Mesenchymal stem cell (in vitro differentiated cells and primary cell): ENCODE data around the gene ACVR1.
A peak's percentile ranks its signal among the peaks of the same experiment; 100 is the strongest.

ENCODE experiments used
- DNase-seq: peaks from one replicate; pipeline ENCODE4 v3.0.0-alpha.2; 2013
- H2AFZ ChIP-seq: one replicate; pipeline ENCODE4 v1.6.1; 2013; ENCODE audit warnings: low read depth, mild to moderate bottlenecking, control low read depth, inconsistent platforms, low read length, moderate library complexity
- H2AK5ac ChIP-seq: 2 replicates; pipeline ENCODE4 v1.6.1; 2013; ENCODE audit warnings: low read length, moderate library complexity, mild to moderate bottlenecking, inconsistent platforms; ENCODE audit not compliant: severe bottlenecking
- H2BK120ac ChIP-seq: one replicate; pipeline ENCODE4 v1.6.1; 2013; ENCODE audit warnings: low read depth, mild to moderate bottlenecking, inconsistent platforms, low read length, moderate library complexity
- H2BK12ac ChIP-seq, 2 experiments: one replicate each; pipeline ENCODE4 v1.6.1; 2013; ENCODE audit warnings: inconsistent platforms in 2 of 2, low read length in 2 of 2, mild to moderate bottlenecking in 2 of 2, moderate library complexity in 2 of 2, control low read depth in 1 of 2
- H2BK15ac ChIP-seq: one replicate; pipeline ENCODE4 v1.6.1; 2013; ENCODE audit warnings: mild to moderate bottlenecking, low read depth, inconsistent platforms; ENCODE audit not compliant: poor library complexity, severe bottlenecking
- H2BK5ac ChIP-seq: 2 replicates; pipeline ENCODE4 v1.6.1; 2013; ENCODE audit warnings: low read depth, mild to moderate bottlenecking, low read length, control low read depth, inconsistent platforms; ENCODE audit not compliant: poor library complexity, severe bottlenecking
- H3K14ac ChIP-seq, 2 experiments: one replicate each; pipeline ENCODE4 v1.6.1; 2013; ENCODE audit warnings: inconsistent platforms in 2 of 2, low read length in 2 of 2, control low read depth in 1 of 2, mild to moderate bottlenecking in 1 of 2, moderate library complexity in 1 of 2
- H3K18ac ChIP-seq, 2 experiments: one replicate each; pipeline ENCODE4 v1.6.1; 2013; ENCODE audit warnings: inconsistent platforms in 2 of 2, low read length in 2 of 2, control low read depth in 1 of 2, low read depth in 1 of 2, mild to moderate bottlenecking in 1 of 2
- H3K23ac ChIP-seq, 2 experiments: one replicate each; pipeline ENCODE4 v1.6.1; 2013; ENCODE audit warnings: inconsistent platforms in 2 of 2, low read length in 2 of 2, mild to moderate bottlenecking in 2 of 2, moderate library complexity in 2 of 2, control low read depth in 1 of 2
- H3K27ac ChIP-seq: 2 replicates; pipeline ENCODE4 v1.5.1; 2013; ENCODE audit warnings: mild to moderate bottlenecking, moderate library complexity, low read length, control low read depth, inconsistent platforms; ENCODE audit not compliant: poor library complexity, severe bottlenecking
- H3K27me3 ChIP-seq, 2 experiments: 2 replicates each; pipeline versions ENCODE4 v1.6.1 to v1.7.0; 2013; ENCODE audit warnings: low read length in 2 of 2, mild to moderate bottlenecking in 2 of 2, moderate library complexity in 2 of 2, control low read depth in 1 of 2, inconsistent platforms in 1 of 2; ENCODE audit not compliant: control insufficient read depth in 1 of 2, insufficient read depth in 1 of 2
- H3K36me3 ChIP-seq, 2 experiments: 2 replicates each; pipeline versions ENCODE4 v1.6.1 to v1.7.0; 2013; ENCODE audit warnings: low read length in 2 of 2, control low read depth in 1 of 2, inconsistent platforms in 1 of 2, low read depth in 1 of 2, mild to moderate bottlenecking in 1 of 2; ENCODE audit not compliant: insufficient read depth in 2 of 2, control insufficient read depth in 1 of 2
- H3K4ac ChIP-seq, 2 experiments: one replicate each; pipeline ENCODE4 v1.6.1; 2013; ENCODE audit warnings: inconsistent platforms in 2 of 2, low read length in 2 of 2, mild to moderate bottlenecking in 2 of 2, moderate library complexity in 2 of 2, control low read depth in 1 of 2, low read depth in 1 of 2
- H3K4me1 ChIP-seq: 2 replicates; pipeline ENCODE4 v1.6.1; 2013; ENCODE audit warnings: low read depth, low read length, control low read depth; ENCODE audit not compliant: control insufficient read depth, insufficient read depth
- H3K4me2 ChIP-seq: 2 replicates; pipeline ENCODE4 v1.6.1; 2013; ENCODE audit warnings: low read length, mild to moderate bottlenecking, inconsistent platforms; ENCODE audit not compliant: poor library complexity, severe bottlenecking
- H3K4me3 ChIP-seq, 2 experiments: 2 replicates each; pipeline versions ENCODE4 v1.5.1 to v1.7.0; 2013; ENCODE audit warnings: low read length in 2 of 2, mild to moderate bottlenecking in 2 of 2, control low read depth in 1 of 2, low read depth in 1 of 2; ENCODE audit not compliant: insufficient read depth in 1 of 2
- H3K79me1 ChIP-seq: replicated peaks from 2 replicates; pipeline ENCODE4 v1.6.1; 2013; ENCODE audit warnings: mild to moderate bottlenecking, control low read depth, low read length, inconsistent platforms; ENCODE audit not compliant: poor library complexity, severe bottlenecking
- H3K9ac ChIP-seq: 2 replicates; pipeline ENCODE4 v1.7.0; 2013; ENCODE audit warnings: mild to moderate bottlenecking, low read length, moderate library complexity
- H3K9me3 ChIP-seq: 2 replicates; pipeline ENCODE4 v1.7.0; 2013; ENCODE audit warnings: mild to moderate bottlenecking, low read length; ENCODE audit not compliant: control insufficient read depth
- H4K8ac ChIP-seq: one replicate; pipeline ENCODE4 v1.6.1; 2013; ENCODE audit warnings: inconsistent platforms, mild to moderate bottlenecking, low read length, moderate library complexity
- H4K91ac ChIP-seq: one replicate; pipeline ENCODE4 v1.6.1; 2013; ENCODE audit warnings: mild to moderate bottlenecking, low read length, inconsistent platforms
- WGBS: methylation state at CpG from one replicate; pipeline ENCODE4 v1.1.7; 2013; ENCODE audit warnings: mixed read lengths; 5-methylcytosine and 5-hydroxymethylcytosine counted together

The ACVR1 gene

GRCh38 chr2:157867703-157868102 lies 8.4 kb downstream of the ACVR1 start:
- Histone ChIP-seq H3K4me3 (no peak overlapping the region), H3K79me1 (peaks cover 18% of the 10 kb centered on the region), H3K36me3 (no peaks in the 10 kb centered on the region), H3K4me2 (no peak overlapping the region), H3K9ac (no peak overlapping the region), H2BK15ac (no peak overlapping the region), H2BK12ac (no peak overlapping the region), H2BK5ac (no peak overlapping the region), H3K18ac (no peak overlapping the region), H3K14ac (no peak overlapping the region), H4K91ac (no peak overlapping the region), H3K27me3 (no peaks in the 10 kb centered on the region), H3K4me1 (peaks cover 1% of the 10 kb centered on the region), H3K4ac (no peak overlapping the region), H2AFZ (no peak overlapping the region), H2BK120ac (no peak overlapping the region), H4K8ac (no peak overlapping the region), H3K23ac (no peak overlapping the region), H3K27ac (no peak overlapping the region), H3K9me3 (no peaks in the 10 kb centered on the region), H2AK5ac (no peak overlapping the region)
- DNase-seq: no peak

- no peak overlapping the region for H2BK15ac ChIP-seq
- peak overlapping the region; percentile 53 for H2AK5ac ChIP-seq
- H3K4ac ChIP-seq: no peak overlapping the region
Observed at GRCh38 chr2:157866666-157867642, 9.2 kb downstream of the ACVR1 start.

GRCh38 chr2:157866202-157866601 lies 9.9 kb downstream of the ACVR1 start:
- Histone ChIP-seq H2BK5ac (no peak overlapping the region), H2BK12ac (no peak overlapping the region), H3K9me3 (no peaks in the 10 kb centered on the region), H3K18ac (no peak overlapping the region), H3K27ac (no peak overlapping the region), H3K79me1 (peaks cover 15% of the 10 kb centered on the region), H2BK15ac (no peak overlapping the region), H3K14ac (no peak overlapping the region), H3K4ac (no peak overlapping the region), H3K9ac (no peak overlapping the region), H3K4me2 (peak overlapping the region; percentile 28), H3K36me3 (no peaks in the 10 kb centered on the region), H3K4me1 (peaks cover 1% of the 10 kb centered on the region), H3K23ac (no peak overlapping the region), H4K8ac (no peak overlapping the region), H3K4me3 (no peak overlapping the region), H2AK5ac (no peak overlapping the region), H2BK120ac (no peak overlapping the region), H2AFZ (no peak overlapping the region), H4K91ac (no peak overlapping the region), H3K27me3 (no peaks in the 10 kb centered on the region)
- WGBS: 83% methylated on average over 3 of the region's 3 CpGs
- no peak for DNase-seq

More at GRCh38 chr2:157866666-157867642, 9.2 kb downstream of the ACVR1 start:
- H2AFZ ChIP-seq: no peak overlapping the region
- no peak overlapping the region for H3K4me3 ChIP-seq
- H3K9ac ChIP-seq: no peak overlapping the region
- H3K79me1 ChIP-seq: peaks cover 18% of the 10 kb centered on the region
- peaks cover 1% of the 10 kb centered on the region for H3K4me1 ChIP-seq
- no peak overlapping the region for H2BK12ac ChIP-seq
- no peak overlapping the region for H2BK5ac ChIP-seq
- no peak overlapping the region for H2BK120ac ChIP-seq
- H3K4me2 ChIP-seq: no peak overlapping the region
- H3K27ac ChIP-seq: no peak overlapping the region
- H3K18ac ChIP-seq: no peak overlapping the region
- no peak overlapping the region for H3K23ac ChIP-seq
- no peak overlapping the region for H3K14ac ChIP-seq
- no peaks in the 10 kb centered on the region for H3K36me3 ChIP-seq
- DNase-seq: no peak
- H3K9me3 ChIP-seq: no peaks in the 10 kb centered on the region
- 88% methylated on average over 3 of the region's 4 CpGs for WGBS
- H4K91ac ChIP-seq: no peak overlapping the region
- H4K8ac ChIP-seq: no peak overlapping the region
- no peaks in the 10 kb centered on the region for H3K27me3 ChIP-seq

- no peak overlapping the region for H2AK5ac ChIP-seq
- H2BK5ac ChIP-seq: no peak overlapping the region
- no peak overlapping the region for H3K14ac ChIP-seq
- no peaks in the 10 kb centered on the region for H3K27me3 ChIP-seq
- no peak overlapping the region for H3K4ac ChIP-seq
- no peak overlapping the region for H2BK12ac ChIP-seq
- no peak overlapping the region for H3K18ac ChIP-seq
- H2BK15ac ChIP-seq: no peak overlapping the region
- WGBS: 100% methylated on average over 2 of the region's 2 CpGs
- peaks cover 3% of the 10 kb centered on the region in 2 experiments for H3K36me3 ChIP-seq
- H3K23ac ChIP-seq: no peak overlapping the region
- DNase-seq: no peak
- no peak overlapping the region for H2AFZ ChIP-seq
- no peaks in the 10 kb centered on the region for H3K9me3 ChIP-seq
- peaks cover 1% of the 10 kb centered on the region for H3K4me1 ChIP-seq
- H3K4me2 ChIP-seq: no peak overlapping the region
- H3K9ac ChIP-seq: no peak overlapping the region
- H3K4me3 ChIP-seq: no peak overlapping the region
- H4K8ac ChIP-seq: no peak overlapping the region
- no peak overlapping the region for H3K27ac ChIP-seq
- no peak overlapping the region for H4K91ac ChIP-seq
- no peak overlapping the region for H2BK120ac ChIP-seq
- H3K79me1 ChIP-seq: peaks cover 17% of the 10 kb centered on the region
Observed at GRCh38 chr2:157864857-157865430, 11.2 kb downstream of the ACVR1 start.
